Measurements from ENCODE around the gene DGKB.

DGKB gene

GRCh38 chr7:14228341-14228740 lies 674.2 kb downstream of the DGKB start:
- H3K4me3 ChIP-seq (replicated peaks; ENCODE audit: low read depth, low read length) = no peak overlapping the region
- no peak for DNase-seq (ENCODE audit: extremely low read depth, low read depth)
- TF ChIP-seq CTCF (IDR thresholded peaks at IDR 0.05; ENCODE audit: low read depth, low read length, missing control alignments) = no peak

DNA sequence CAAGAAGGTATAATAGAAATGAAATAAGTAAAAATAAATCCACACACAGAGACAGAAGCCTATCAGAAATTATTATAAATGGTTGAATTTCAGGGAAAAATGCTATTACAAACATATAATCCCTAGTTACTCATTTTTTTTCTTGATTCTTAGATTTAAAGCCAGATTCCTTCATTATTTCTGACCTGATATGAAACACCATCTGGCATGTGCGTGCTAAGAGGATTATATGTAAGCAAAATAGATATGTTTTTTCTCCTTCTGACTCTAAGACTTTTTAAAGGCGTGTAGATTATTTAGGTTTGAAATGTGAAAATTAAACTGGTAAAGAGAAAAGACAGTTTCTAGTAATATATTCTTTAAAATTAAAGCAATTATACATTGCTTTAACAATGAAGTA lies 676.4 kb downstream of the DGKB start:
- H3K4me3 ChIP-seq (replicated peaks; ENCODE audit: low read depth, low read length) = no peak overlapping the region
- no peak for TF ChIP-seq CTCF (IDR thresholded peaks at IDR 0.05; ENCODE audit: low read depth, low read length, missing control alignments)
- no peak for DNase-seq (ENCODE audit: extremely low read depth, low read depth)

GRCh38 chr7:14219125-14219524 lies 683.4 kb downstream of the DGKB start:
- H3K4me3 ChIP-seq (replicated peaks; ENCODE audit: low read depth, low read length) = no peak overlapping the region
- no peak for DNase-seq (ENCODE audit: extremely low read depth, low read depth)
- TF ChIP-seq CTCF (IDR thresholded peaks at IDR 0.05; ENCODE audit: low read depth, low read length, missing control alignments) = no peak

GRCh38 chr7:14218338-14218737 lies 684.2 kb downstream of the DGKB start:
- no peak for DNase-seq (ENCODE audit: extremely low read depth, low read depth)
- no peak overlapping the region for H3K4me3 ChIP-seq (replicated peaks; ENCODE audit: low read depth, low read length)
- no peak for TF ChIP-seq CTCF (IDR thresholded peaks at IDR 0.05; ENCODE audit: low read depth, low read length, missing control alignments)

DNA sequence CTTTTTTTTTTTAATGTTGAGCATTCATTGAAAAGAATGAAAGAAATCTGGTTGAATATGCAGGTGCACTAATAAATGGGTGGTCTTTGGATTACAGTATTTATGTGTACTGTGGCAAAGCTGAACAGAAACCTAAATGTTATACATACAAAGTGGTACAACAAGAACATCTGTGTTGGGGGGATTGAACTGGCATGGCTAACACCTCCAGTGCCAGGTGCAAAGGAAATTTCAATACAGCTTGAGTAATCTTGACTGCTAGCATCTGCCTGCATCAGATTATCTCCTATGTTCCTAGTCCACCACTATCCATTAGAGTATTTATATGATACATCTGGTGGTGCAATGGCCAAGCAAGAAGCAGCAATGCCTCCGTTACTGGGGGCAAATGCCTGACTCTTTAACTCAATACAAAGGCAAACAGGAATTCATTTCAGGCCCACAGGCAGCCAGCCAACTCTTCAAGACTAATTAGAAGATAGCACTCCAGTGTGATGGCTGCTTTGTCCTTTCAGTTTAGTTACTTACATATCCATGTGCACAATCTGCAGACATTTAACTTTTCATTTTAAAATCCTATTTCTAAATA lies 692.6 kb downstream of the DGKB start:
- DNase-seq (ENCODE audit: extremely low read depth, low read depth) = no peak
- H3K4me3 ChIP-seq (replicated peaks; ENCODE audit: low read depth, low read length) = no peak overlapping the region
- TF ChIP-seq CTCF (IDR thresholded peaks at IDR 0.05; ENCODE audit: low read depth, low read length, missing control alignments) = no peak

GRCh38 chr7:14207711-14208110 lies 694.8 kb downstream of the DGKB start:
- no peak for DNase-seq (ENCODE audit: extremely low read depth, low read depth)
- no peak for TF ChIP-seq CTCF (IDR thresholded peaks at IDR 0.05; ENCODE audit: low read depth, low read length, missing control alignments)
- no peak overlapping the region for H3K4me3 ChIP-seq (replicated peaks; ENCODE audit: low read depth, low read length)

DNA sequence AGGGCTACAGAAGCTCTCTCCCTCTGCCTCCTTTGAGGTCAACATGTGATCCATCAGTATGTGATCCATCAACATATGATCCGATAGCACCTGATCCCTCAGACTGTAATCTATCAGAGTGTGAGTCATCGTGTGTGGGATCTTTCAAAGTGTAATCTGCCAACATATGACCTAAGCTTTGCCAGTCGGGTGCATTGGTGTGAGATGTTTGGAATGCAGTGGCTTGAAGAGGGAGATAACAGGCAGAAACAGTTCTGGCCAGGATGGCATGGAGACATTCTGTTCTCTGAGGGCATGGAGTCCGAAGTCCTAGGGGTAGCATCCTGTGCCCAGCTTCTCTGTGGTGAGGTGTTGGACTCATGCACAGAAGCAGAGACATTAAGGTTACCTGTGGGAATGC lies 695.4 kb downstream of the DGKB start:
- no peak for DNase-seq (ENCODE audit: extremely low read depth, low read depth)
- no peak overlapping the region for H3K4me3 ChIP-seq (replicated peaks; ENCODE audit: low read depth, low read length)
- no peak for TF ChIP-seq CTCF (IDR thresholded peaks at IDR 0.05; ENCODE audit: low read depth, low read length, missing control alignments)
